Astrocyte of the hippocampus (primary cell): ENCODE results near the gene MVP.
"Not testable (repeated sequence)": the region's sequence is repeated elsewhere in the genome, so short reads cannot be mapped to it uniquely, and the experiment has no call there.

ENCODE experiments used
- DNase-seq: peaks from one replicate; pipeline ENCODE4 v3.0.0; 2011; ENCODE audit warnings: low read depth, low spot score

Gene MVP

DNA sequence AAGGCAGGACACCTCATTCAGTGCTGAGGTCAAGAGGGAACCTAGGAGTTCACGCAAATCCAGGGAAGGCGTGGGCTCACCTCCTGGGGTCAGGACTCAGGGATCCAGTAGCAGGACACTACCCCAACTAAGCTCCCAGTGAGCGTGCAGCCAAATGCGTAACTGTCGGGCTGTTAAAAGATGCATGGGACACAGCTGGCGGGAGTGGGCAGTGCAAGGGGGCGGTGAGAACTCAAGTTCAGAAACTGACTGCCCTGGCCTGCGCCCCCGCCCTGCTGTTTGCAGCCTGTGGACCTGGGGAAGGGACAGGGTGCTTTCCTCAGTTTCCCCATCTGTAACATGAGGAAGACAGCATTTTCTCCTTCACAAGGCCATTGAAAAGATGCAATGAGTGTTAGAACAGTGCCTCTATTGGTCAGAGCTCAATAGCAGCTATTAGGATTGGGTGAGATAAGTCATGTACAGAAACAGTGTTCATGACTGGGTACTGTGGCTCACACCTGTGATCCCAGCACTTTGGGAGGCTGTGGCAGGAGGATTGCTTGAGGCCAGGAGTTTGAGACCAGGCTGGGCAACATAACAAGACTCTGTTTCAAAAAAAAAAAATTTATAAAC, 22.6 kb downstream of the MVP start:
- no peak for DNase-seq

DNA sequence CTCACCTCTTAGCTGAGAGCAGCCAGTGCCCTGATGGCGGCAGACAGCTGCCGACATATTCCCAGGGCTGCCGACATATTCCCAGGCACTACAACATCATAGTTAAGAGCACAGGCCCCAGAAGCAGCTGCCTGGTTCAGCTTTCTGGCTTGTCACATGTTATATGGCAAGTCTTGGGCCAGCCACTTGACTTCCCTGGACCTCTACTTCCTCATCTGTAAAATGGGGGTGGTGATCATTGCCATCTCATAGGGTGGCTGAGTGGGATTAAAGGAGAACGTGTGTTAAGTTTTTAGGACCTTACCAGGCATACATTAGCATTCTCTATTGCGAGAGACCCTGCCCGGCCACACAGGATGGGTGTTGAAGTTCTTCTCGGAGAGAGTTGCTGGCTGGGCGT, 23.7 kb downstream of the MVP start:
- DNase-seq: no peak

GRCh38 chr16:29844575-29845331, 24.5 kb downstream of the MVP start:
- no peak for DNase-seq

GRCh38 chr16:29845656-29846055, 25.4 kb downstream of the MVP start:
- no peak for DNase-seq

DNA sequence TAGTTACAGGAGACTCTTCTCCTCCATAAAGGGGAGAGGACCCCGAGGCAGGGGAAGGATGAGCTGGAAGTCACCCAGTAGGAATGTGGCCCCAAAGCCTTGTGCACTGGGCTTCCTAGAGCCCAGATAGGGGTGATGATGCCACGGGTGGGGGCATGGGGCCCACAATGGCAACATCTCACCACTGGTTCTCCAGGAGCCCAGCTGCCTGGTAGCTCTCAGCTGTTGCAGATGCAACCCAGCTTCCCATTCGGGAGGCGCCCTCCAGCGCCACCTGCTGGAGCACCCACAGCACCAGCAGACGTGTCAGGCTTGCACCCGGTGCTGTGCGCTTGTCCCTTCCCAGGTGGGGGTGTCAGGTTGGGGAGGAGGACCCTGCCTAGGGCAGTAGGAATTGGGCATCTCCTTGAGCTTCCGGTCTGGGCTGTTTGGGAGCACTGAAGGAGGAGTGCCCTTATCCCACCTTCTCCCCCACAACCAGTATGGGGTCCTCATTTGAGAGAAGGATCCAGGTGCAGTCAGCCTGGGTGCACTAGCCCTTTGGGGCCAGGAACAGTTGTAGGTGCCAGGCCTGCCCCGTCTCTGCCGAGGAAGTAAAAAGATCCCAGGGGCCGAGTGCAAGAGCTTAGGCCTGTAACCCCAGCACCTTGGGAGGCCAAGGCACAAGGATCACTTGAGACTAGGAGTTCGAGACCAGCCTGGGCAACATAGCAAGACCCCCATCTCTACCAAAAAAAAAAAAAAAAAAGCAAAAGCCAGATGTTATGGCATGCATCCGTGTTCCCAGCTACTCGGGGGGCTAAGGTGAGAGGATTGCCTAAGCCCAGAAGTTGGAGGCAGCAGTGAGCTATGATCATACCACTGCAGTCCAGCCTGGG, 28.4 kb downstream of the MVP start:
- peak; percentile 72 for DNase-seq

DNA sequence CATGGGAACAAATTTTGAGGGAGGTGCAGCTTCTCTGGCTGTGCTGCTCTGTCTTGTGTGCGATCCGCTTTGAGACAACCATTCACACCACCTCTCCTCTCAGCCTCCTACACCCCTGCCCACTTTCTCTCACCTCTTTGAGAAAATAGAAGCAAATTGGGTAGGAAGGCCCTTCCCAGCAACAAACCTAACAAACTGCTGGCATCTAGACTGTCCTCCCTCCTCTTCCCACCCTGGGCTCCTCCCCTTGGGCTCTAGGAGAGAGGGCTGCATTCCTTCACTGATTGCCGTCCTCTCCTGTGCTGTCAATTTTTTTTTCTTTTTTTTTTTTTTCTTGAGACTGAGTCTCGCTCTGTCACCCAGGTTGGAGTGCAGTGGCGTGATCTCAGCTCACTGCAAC, 29.2 kb downstream of the MVP start:
- peak; percentile 42 for DNase-seq

DNA sequence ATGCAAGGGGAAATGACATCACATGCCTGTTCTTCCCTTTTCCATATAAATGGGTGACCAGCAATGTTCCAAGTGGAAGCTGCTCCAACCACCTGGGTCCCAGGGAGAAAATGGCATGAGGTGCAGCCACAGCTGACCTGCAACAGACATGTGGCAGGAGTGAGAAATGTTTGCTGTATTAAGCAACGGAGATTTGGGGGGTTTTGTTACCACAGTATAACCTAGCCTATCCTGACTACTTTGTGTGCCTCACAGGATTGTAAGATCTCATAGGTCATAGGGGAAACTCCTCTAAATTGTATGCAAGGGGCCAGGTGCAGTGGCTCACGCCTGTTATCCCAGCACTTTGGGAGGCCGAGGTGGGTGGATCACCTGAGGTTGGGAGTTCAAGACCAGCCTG, 30.7 kb downstream of the MVP start:
- no peak for DNase-seq

- no peak for DNase-seq
Observed at GRCh38 chr16:29852654-29853053, 32.4 kb downstream of the MVP start.

- no peak for DNase-seq
Observed at GRCh38 chr16:29854520-29855100, 34.3 kb downstream of the MVP start.

DNA sequence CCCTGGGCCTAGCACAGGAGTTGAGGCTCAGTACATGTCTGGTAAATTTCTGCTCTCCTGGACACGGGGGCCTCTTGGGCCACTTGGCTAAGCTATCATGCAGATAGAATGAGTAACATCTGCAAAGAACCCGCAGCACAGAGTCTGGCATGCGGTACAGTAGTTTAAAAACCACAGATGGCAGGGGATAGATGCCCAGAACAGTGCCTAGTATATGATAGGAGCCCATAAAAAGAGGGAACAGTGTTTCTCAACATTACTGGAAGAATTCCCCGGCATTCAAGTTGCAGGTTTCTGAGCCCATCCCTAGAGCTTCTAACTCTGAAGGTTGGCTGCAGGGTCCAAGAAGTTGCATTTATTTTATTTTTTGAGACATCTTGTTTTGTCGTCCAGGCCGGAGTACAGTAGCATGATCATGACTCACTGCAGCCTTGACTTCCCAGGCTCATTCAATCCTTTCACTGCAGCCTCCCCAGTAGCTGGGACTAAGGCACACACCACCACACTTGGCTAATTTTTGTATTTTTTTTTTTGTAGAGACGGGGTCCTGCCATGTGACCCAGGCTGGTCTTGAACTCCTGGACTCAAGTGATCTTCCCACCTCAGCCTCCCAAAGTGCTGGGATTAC, 37.0 kb downstream of the MVP start:
- DNase-seq: peak; percentile 47

DNA sequence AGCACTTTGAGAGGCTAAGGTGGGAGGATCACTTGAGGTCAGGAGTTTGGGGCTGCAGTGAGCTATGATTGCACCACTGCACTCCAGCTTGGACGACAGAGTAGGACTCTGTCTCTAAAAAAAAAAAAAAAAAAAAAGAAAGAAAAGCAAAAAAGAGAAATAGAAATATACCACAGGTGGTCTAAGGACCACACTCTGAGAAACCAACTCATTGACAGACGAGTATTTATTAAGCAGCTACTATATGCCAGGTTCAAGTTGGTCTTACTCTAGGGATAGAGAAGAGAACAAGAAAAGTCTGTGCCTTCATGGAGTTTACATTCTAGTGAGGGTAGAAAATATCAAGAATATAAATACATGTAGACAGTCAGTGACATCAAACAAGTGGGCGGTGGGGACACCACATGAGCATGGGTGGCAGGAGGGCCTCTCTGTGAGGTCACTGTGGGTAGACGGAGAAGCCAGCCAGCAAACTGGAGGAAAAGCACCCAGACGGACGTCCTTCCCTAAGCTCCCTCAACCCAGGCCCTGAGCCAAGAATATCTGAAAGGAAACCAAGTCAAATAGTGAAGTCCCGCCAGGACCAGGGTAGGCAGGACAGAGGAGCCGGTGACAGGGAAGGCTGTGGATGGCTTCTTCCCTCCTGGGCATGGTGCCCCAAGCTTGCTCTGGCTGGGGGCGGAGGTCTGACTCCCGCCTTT, 38.0 kb downstream of the MVP start:
- DNase-seq: peak; percentile 38

GRCh38 chr16:29858974-29859373, 38.7 kb downstream of the MVP start:
- no peak for DNase-seq

- no peak for DNase-seq
Observed at GRCh38 chr16:29860218-29860617, 40.0 kb downstream of the MVP start.

- DNase-seq: peak; percentile 58
Observed at GRCh38 chr16:29862383-29862883, 42.2 kb downstream of the MVP start.

DNA sequence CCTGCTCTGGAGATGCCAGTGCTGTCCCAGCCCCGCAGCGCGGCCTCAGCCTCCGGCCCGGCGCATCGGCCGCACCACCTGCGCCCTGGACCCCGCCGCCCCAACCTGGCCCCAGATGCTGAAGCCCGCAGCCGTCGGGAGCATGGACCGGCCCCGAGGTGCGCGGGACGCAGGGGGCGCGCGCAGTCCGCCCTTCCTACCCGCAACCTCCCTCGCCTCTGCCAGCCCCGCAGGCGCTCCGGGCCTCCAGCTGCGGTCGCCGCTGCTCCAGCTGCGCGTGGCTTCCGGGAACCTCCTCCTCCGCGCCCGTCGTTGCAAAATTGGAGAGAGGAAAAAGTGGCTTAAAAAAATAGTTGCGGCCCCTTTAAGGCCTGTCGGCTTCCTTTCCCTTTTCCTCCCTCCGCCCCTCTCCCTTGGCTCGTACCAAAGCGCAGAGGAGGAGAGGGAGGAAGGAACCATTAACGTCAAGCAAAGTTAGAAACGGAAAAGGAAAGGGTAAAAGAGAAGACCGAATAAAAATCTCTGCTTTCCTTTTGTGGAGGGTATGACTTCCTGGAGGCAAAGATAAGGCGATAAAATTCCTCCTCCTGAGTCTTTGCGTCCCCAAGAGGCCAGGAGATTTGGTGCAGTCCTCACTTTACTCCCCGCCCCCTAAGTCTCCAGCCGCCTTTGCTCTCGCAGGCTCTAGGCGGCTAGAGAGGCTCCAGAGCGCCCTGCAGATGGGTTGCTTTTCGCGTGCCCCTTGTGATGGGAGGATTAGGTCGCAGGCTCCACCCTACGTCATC, 42.8 kb downstream of the MVP start, which contains the start of gene CDIPT:
Gene CDIPT, minus strand, starts transcription at position 343 of the 785 bp plus-strand sequence. CDS start 369 bp downstream, outside the sequence.
- peak; percentile 98 for DNase-seq

DNA sequence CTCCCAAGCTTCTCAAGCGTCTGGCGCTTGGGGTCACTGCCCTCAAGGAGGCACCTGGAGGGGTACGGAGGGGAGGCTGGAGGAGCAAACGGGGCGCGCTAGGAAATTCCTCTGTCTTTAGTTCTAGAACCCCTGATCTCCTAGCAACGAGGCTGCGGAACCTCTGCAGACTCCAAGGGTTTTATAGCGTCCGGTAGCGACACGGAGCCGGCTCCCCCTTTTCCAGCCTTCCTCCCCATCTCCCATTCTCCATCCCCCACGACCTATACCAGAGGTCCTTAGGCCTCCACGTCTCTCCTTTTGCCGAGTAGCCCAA, 43.4 kb downstream of the MVP start:
- no peak for DNase-seq

GRCh38 chr16:29864205-29864604, 43.9 kb downstream of the MVP start:
- DNase-seq: no peak

- DNase-seq: no peak
Observed at GRCh38 chr16:29868396-29869009, 48.2 kb downstream of the MVP start.

- DNase-seq: not testable (repeated sequence)
Observed at GRCh38 chr16:29869067-29869466, 48.8 kb downstream of the MVP start.
